NCI-H1436 (cell line): ENCODE measurements around the gene SFXN4.
A peak's percentile ranks its signal among the peaks of the same experiment; 100 is the strongest.
"Not testable (repeated sequence)": the region's sequence is repeated elsewhere in the genome, so short reads cannot be mapped to it uniquely, and the experiment has no call there.

Source experiments
- DNase-seq: peaks from one replicate; lab custom pipeline; 2025; lab: John Stamatoyannopoulos, UW

The SFXN4 gene

GRCh38 chr10:119107771-119108170 lies 57.7 kb downstream of the SFXN4 start:
- not testable (repeated sequence) for DNase-seq

DNA sequence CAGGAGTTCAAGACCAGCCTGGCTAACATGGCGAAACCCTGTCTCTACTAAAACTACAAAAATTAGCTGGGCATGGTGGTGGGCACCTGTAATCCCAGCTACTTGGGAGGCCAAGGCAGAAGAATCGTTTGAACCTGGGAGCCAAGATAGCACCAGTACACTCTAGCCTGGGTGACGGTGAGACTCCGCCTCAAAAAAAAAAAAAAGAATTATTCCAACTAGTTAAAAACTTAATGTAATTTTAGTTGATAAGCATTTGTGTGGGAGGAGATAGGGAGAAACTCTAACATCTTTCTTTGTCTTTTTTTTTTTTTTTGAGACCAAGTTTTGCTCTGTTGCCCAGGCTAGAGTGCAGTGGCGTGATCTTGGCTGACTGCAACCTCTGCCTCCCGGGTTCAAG lies 58.4 kb downstream of the SFXN4 start:
- not testable (repeated sequence) for DNase-seq

DNA sequence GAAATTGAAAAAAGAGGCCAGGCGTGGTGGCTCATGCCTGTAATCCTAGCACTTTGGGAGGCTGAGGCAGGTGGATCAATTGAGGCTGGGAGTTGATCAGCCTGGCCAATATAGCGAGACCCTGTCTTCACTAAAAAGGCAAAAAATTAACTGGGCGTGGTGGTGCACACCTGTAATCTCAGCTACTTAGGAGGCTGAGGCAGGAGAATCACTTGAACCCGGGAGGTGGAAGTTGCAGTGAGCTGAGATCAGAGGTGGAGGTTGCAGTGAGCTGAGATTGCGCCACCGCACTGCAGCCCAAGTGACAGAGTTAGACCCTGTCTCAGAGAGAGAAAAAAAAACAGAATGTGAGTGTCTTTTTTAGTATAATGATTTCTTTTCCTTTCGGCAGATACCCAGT lies 59.6 kb downstream of the SFXN4 start:
- not testable (repeated sequence) for DNase-seq

- no peak for DNase-seq
Observed at GRCh38 chr10:119105155-119105554, 60.4 kb downstream of the SFXN4 start.

DNA sequence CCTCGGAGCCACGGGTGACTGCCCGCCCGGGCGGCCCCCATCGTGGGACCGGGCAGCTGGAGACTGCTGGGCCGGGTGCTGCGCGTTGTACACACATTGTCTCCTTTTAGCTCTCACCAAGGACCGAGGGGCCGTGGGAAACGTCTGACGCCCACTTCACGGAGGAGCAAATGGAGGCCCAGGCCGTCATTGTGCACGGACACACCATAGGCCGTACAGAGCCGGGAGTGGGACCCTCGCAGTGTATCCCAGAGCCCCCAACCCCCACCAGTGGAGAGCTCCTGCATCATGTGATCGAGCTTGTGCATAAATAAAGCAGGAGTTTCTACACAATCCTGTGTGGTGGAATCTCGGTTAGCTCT lies 60.9 kb downstream of the SFXN4 start:
- DNase-seq, result no peak

DNA sequence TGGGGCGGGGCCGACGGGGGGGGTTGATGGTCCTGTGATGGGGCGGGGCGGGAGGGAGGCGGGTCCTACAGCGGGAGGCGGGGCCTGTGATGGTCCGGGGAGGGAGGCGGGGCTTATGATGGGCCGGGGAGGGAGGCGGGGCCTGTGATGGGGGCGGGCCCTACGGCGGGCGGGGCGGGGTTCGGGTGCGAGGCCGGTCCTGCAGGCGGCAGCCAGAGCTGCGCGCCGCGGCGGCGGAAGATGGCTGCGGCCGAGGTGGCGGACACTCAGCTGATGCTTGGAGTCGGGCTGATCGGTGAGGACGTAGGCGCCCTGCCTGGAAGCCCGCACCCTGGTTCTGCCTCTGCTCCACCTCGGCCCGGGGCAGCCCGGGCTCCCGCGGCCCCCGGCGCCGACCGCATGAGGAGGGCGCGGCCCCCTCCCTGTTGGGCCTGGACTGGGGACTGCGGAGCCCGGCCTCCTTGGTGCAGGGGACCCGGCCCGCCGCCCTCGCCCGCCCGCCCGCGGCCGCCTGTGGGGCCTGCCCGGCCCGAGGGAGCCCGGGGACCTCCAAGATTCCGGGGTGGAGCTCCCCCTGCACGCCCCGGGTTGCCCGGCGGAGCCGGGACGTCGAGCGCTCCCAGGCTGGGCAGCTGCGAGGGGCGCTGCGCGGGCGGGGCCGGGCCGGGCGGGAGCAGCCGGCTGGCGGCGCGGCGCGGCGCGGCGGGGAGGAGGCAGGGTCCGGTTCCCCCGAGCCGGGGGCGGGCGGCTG lies 61.4 kb downstream of the SFXN4 start, which contains the start of gene DENND10:
Gene DENND10, plus strand, starts transcription at position 211 of the 751 bp plus-strand sequence. Its CDS starts 30 bp downstream, at position 241.
- DNase-seq, result peak; percentile 84

- DNase-seq, result no peak
Observed at GRCh38 chr10:119103241-119103902, 62.1 kb downstream of the SFXN4 start.

DNA sequence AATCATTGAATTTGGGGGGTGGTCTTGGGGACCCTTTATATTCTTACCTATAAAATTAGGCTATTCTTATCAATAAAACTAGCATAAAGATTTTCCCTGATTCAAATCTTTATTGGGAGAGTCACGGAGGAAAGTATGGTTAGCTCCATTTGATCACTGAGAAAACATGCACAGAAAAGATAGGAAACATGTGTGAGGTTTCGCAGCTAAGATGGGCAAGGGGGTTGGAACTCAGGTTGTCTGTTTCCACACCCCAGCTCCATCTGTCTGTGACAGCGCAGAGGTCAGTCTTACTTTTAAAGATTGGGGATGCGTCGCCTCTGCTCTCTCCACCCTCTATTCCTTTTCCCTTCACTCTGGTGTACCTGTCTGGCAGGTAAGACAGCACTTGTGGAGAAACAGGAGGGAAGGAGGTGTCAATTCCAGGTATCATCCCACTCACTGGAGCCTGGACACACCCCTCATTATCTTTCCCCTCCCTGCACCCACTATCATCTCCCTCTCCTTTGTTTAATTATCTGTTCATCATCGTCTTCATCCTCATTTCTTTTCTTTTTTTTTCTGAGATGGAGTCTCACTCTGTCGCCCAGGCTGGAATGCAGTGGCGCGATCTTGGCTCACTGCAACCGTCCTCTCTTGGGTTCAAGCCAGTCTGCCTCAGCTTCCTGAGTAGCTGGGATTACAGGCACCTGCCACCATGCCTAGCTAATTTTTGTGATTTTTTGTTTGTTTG lies 64.0 kb downstream of the SFXN4 start:
- DNase-seq, result peak; percentile 53

- DNase-seq, result no peak
Observed at GRCh38 chr10:119100434-119101238, 64.9 kb downstream of the SFXN4 start.

DNA sequence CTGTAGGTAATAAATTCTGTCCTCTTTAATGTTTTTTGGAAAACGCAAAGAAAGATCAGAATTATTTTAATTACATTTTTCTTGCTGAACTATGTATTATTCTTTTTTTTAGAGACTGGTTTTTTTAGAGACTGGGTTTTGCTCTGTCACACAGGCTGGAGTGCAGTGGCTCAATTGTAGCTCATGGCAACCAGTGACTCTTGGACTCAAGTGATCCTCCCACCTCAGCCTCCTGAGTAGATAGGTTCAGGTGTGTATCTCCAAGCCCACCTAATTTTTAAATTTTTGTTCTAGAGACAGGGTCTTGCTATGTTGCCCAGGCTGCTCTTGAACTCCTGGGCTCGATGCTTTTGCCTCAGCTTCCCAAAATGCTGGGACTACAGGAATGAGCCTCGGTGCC lies 66.9 kb downstream of the SFXN4 start:
- DNase-seq, result no peak

GRCh38 chr10:119096641-119097415 lies 68.7 kb downstream of the SFXN4 start:
- not testable (repeated sequence) for DNase-seq

DNA sequence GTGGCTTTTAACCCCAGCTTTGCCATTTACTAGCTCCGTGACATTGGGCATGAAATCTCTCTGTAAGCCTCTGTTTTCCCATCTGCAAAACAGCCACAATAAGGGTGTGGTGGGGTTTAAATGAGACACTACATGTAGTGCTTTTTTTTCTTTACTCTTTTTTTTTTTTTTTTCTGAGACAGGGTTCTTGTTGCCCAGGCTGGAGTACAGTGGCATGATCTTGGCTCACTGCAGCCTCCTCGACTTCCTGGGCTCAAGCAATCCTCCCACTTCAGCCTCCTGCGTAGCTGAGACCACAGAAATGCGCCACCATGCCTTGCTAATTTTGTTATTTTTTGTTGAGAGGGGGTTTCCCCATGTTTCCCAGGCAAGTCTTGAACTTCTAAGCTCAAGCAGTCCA lies 69.9 kb downstream of the SFXN4 start:
- DNase-seq, result no peak

DNA sequence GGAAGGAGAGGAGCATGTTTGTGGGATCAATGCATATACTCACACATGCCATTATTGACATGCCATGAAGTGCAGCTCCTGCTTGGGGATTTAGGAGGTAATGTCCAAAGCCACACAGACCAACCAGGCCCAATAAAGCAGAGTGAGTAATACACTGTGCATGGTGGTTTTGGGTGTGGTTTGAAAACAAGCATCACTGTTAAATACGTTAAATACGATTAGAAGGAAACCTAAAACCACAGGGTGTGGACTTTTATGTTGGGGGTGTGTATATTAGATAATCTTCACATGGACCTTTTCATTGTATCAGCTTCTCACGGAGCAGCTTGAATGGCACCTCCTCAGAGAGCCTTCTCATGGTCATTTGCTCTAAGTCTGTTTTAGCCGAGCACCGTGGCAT lies 74.5 kb downstream of the SFXN4 start:
- no peak for DNase-seq
